Measurements from ENCODE around the gene B3GNT8.

- TF ChIP-seq CTCF (IDR thresholded peaks at IDR 0.05) (no peak), POLR2AphosphoS5 (IDR thresholded peaks at IDR 0.05) (no peak)
These were observed 10.9 kb upstream of the B3GNT8 start for GRCh38 chr19:41437944-41438574.

Measured in breast epithelium (tissue), 3 donors.